IMR-90 (cell line): ENCODE data around the gene SSH2. TPM values are rescaled to one million over a fixed set of nuclear protein-coding genes. Genes with fewer than 3 reads are reported as not detected.

Source experiments
- ATAC-seq: fragments of 200-7000 bp; cut with Tn5 transposase; 2 replicates; pipeline ENCODE4 v1.9.1; 2020; ENCODE audit warnings: low read depth, mild to moderate bottlenecking, moderate library complexity
- BruUV-seq: library from RNA; stranded (reverse); fragments of 400-500 nt; replicated peaks from 2 replicates; lab custom pipeline; 2021; lab: Mats Ljungman, UMichigan
- CTCF ChIA-PET: fragments of 300-600 bp; formaldehyde crosslinking; extraction: SDS; loops from one replicate; lab custom pipeline; 2021; ENCODE audit warnings: antibody characterized with exemption; lab: Yijun Ruan, JAX
- POLR2A ChIA-PET: fragments of 300-600 bp; sonication (Branson Sonifier 250); formaldehyde crosslinking; loops from one replicate; lab custom pipeline; 2022; ENCODE audit warnings: antibody characterized with exemption; ENCODE audit not compliant: unreplicated experiment; lab: Charles Lee
- DNase-seq: peaks from one replicate; pipeline ENCODE4 v3.0.0; 2013
- H2AFZ ChIP-seq: replicated peaks from 2 replicates; pipeline ENCODE3; 2013; ENCODE audit warnings: low read length, mild to moderate bottlenecking; ENCODE audit not compliant: poor library complexity
- H2AK5ac ChIP-seq: 2 replicates; pipeline ENCODE4 v1.6.1; 2013; ENCODE audit warnings: low read depth, low read length, inconsistent platforms
- H2AK9ac ChIP-seq: replicated peaks from 2 replicates; pipeline ENCODE3; 2013; ENCODE audit warnings: mild to moderate bottlenecking, low read depth, low read length, moderate library complexity; ENCODE audit not compliant: poor library complexity
- H2BK120ac ChIP-seq: 2 replicates; pipeline ENCODE4 v1.6.1; 2013; ENCODE audit warnings: low read depth, low read length, inconsistent platforms
- H2BK15ac ChIP-seq: 3 replicates; pipeline ENCODE4 v1.6.1; 2013; ENCODE audit warnings: low read depth, low read length, inconsistent platforms
- H2BK20ac ChIP-seq: 2 replicates; pipeline ENCODE4 v1.6.1; 2013; ENCODE audit warnings: low read depth, mild to moderate bottlenecking, inconsistent platforms, low read length, moderate library complexity
- H2BK5ac ChIP-seq: 2 replicates; pipeline ENCODE4 v1.6.1; 2013; ENCODE audit warnings: mild to moderate bottlenecking, low read depth, low read length, inconsistent platforms; ENCODE audit not compliant: poor library complexity, severe bottlenecking
- H3K14ac ChIP-seq: replicated peaks from 2 replicates; pipeline ENCODE4 v1.6.1; 2013; ENCODE audit warnings: low read depth, low read length, inconsistent platforms
- H3K18ac ChIP-seq: 2 replicates; pipeline ENCODE4 v1.6.1; 2013; ENCODE audit warnings: low read depth, low read length, control low read depth
- H3K23ac ChIP-seq: 2 replicates; pipeline ENCODE4 v1.6.1; 2013; ENCODE audit warnings: low read depth, low read length, inconsistent platforms
- H3K27ac ChIP-seq: 2 replicates; pipeline ENCODE4 v1.5.1; 2013; ENCODE audit warnings: mild to moderate bottlenecking, control low read depth, low read length; ENCODE audit not compliant: insufficient read depth
- H3K27me3 ChIP-seq: 2 replicates; pipeline ENCODE4 v1.6.1; 2013; ENCODE audit warnings: low read length; ENCODE audit not compliant: control insufficient read depth, insufficient read depth
- H3K36me3 ChIP-seq: 2 replicates; pipeline ENCODE4 v1.6.1; 2013; ENCODE audit warnings: low read length, mixed read lengths; ENCODE audit not compliant: control insufficient read depth, insufficient read depth
- H3K4ac ChIP-seq: 2 replicates; pipeline ENCODE4 v1.6.1; 2013; ENCODE audit warnings: low read depth, low read length, inconsistent platforms
- H3K4me1 ChIP-seq: 2 replicates; pipeline ENCODE4 v1.6.1; 2013; ENCODE audit warnings: low read length, mixed read lengths; ENCODE audit not compliant: control insufficient read depth, insufficient read depth
- H3K4me2 ChIP-seq: 2 replicates; pipeline ENCODE4 v1.6.1; 2013; ENCODE audit warnings: low read depth, mild to moderate bottlenecking, control low read depth, low read length, moderate library complexity
- H3K4me3 ChIP-seq: 2 replicates; pipeline ENCODE4 v1.5.1; 2013; ENCODE audit warnings: low read depth, mild to moderate bottlenecking, control low read depth, low read length, moderate library complexity; ENCODE audit not compliant: insufficient read depth
- H3K56ac ChIP-seq: 2 replicates; pipeline ENCODE4 v1.6.1; 2013; ENCODE audit warnings: low read length, inconsistent platforms; ENCODE audit not compliant: insufficient read depth; ENCODE audit errors: extremely low read depth
- H3K79me1 ChIP-seq, 2 experiments: 2 replicates each; pipeline ENCODE4 v1.6.1; 2013; ENCODE audit warnings: low read length in 2 of 2, inconsistent platforms in 1 of 2, low read depth in 1 of 2
- H3K9ac ChIP-seq: 2 replicates; pipeline ENCODE4 v1.6.1; 2013; ENCODE audit warnings: low read depth, low read length, control low read depth
- H3K9me1 ChIP-seq: 2 replicates; pipeline ENCODE4 v1.6.1; 2013; ENCODE audit warnings: low read length, inconsistent platforms; ENCODE audit not compliant: insufficient read depth
- H3K9me3 ChIP-seq: 2 replicates; pipeline ENCODE4 v1.6.1; 2013; ENCODE audit warnings: low read length; ENCODE audit not compliant: control insufficient read depth, insufficient read depth
- H4K20me1 ChIP-seq: 2 replicates; pipeline ENCODE4 v1.6.1; 2013; ENCODE audit warnings: low read length, inconsistent platforms; ENCODE audit not compliant: insufficient read depth
- H4K5ac ChIP-seq: 2 replicates; pipeline ENCODE4 v1.6.1; 2013; ENCODE audit warnings: mild to moderate bottlenecking, low read depth, low read length, control low read depth
- H4K8ac ChIP-seq, 2 experiments: 2 replicates each; pipeline ENCODE4 v1.6.1; 2013; ENCODE audit warnings: low read depth in 2 of 2, low read length in 2 of 2, control low read depth in 1 of 2, inconsistent platforms in 1 of 2
- H4K91ac ChIP-seq: 2 replicates; pipeline ENCODE4 v1.6.1; 2013; ENCODE audit warnings: low read depth, low read length, inconsistent platforms; ENCODE audit not compliant: insufficient read depth
- BHLHE40 ChIP-seq: fragments of 150-350 bp; IDR thresholded peaks from 2 replicates; pipeline ENCODE4 v1.6.1; 2016; ENCODE audit warnings: mild to moderate bottlenecking, low read depth, low read length
- CEBPB ChIP-seq: IDR thresholded peaks from 2 replicates; pipeline ENCODE4 v1.6.1; 2012; ENCODE audit warnings: low read depth, low read length, improper control_type of control experiment
- CTCF ChIP-seq: conservative IDR thresholded peaks from 2 replicates; pipeline ENCODE4 v1.5.1; 2012; ENCODE audit warnings: mild to moderate bottlenecking, low read depth, low read length, improper control_type of control experiment
- FOS ChIP-seq: fragments of 150-350 bp; IDR thresholded peaks from 2 replicates; pipeline ENCODE4 v1.6.1; 2016; ENCODE audit warnings: low read depth, low read length
- MAFK ChIP-seq: IDR thresholded peaks from 2 replicates; pipeline ENCODE4 v1.6.1; 2012; ENCODE audit warnings: low read depth, low read length, improper control_type of control experiment
- MAZ ChIP-seq: IDR thresholded peaks from 2 replicates; pipeline ENCODE4 v1.6.1; 2012; ENCODE audit warnings: low read depth, mild to moderate bottlenecking, low read length, improper control_type of control experiment, moderate library complexity, borderline replicate concordance
- MXI1 ChIP-seq: IDR thresholded peaks from 2 replicates; pipeline ENCODE4 v1.6.1; 2012; ENCODE audit warnings: low read depth, mild to moderate bottlenecking, low read length, moderate library complexity, borderline replicate concordance
- NFE2L2 ChIP-seq: fragments of 150-350 bp; IDR thresholded peaks from 2 replicates; pipeline ENCODE4 v1.6.1; 2016; ENCODE audit warnings: low read depth, mild to moderate bottlenecking, low read length
- POLR2A ChIP-seq: IDR thresholded peaks from 2 replicates; pipeline ENCODE4 v1.6.1; 2012; ENCODE audit warnings: mild to moderate bottlenecking, low read depth, low read length
- RAD21 ChIP-seq: IDR thresholded peaks from 2 replicates; pipeline ENCODE4 v1.6.1; 2012; ENCODE audit warnings: low read length, improper control_type of control experiment
- RCOR1 ChIP-seq: IDR thresholded peaks from 2 replicates; pipeline ENCODE4 v1.6.1; 2012; ENCODE audit warnings: mild to moderate bottlenecking, low read length, improper control_type of control experiment; ENCODE audit not compliant: insufficient replicate concordance
- RFX5 ChIP-seq: IDR thresholded peaks from 2 replicates; pipeline ENCODE4 v1.8.0; 2012; ENCODE audit warnings: low read depth, mild to moderate bottlenecking, low read length, moderate library complexity
- SMC3 ChIP-seq: fragments of 150-350 bp; IDR thresholded peaks from 2 replicates; pipeline ENCODE4 v1.6.1; 2016; ENCODE audit warnings: low read depth, mild to moderate bottlenecking, antibody characterized with exemption, low read length, moderate library complexity
- WGBS, 2 experiments: methylation state at CpG; one replicate each; pipeline versions ENCODE4 v1.1.5 to v1.1.7; 2013; ENCODE audit warnings: missing lambda C conversion rate in 2 of 2; ENCODE audit not compliant: insufficient read length in 1 of 2; ENCODE audit errors: extremely low coverage in 2 of 2; 5-methylcytosine and 5-hydroxymethylcytosine counted together
- dilution Hi-C: fragments of 300-500 bp; cut with HindIII; formaldehyde crosslinking; loops from one replicate; pipeline ENCODE4 v1.14.3; 2018; ENCODE audit warnings: low sequenced_read_pairs; ENCODE audit not compliant: unreplicated experiment
- in situ Hi-C: fragments of 300-500 bp; cut with MboI; formaldehyde crosslinking; loops from 3 replicates; pipeline ENCODE4 v1.14.3; 2019; ENCODE audit warnings: low sequenced_read_pairs, inconsistent platforms, mixed read lengths
- intact Hi-C: fragments of 100-400 bp; cut with micrococcal nuclease; formaldehyde crosslinking; loops from 2 replicates; pipeline ENCODE4 v1.10.0; 2022
- polyA plus RNA-seq, 3 experiments: library from polyadenylated mRNA; depleted of rRNA; stranded (reverse); fragments of >200 nt; gene quantifications; 2 replicates each; pipeline ENCODE4 v1.2.3, GENCODE V29; 2012; ENCODE audit warnings: low replicate concordance in 1 of 3
- total RNA-seq: library from RNA; depleted of rRNA; stranded (reverse); fragments of >200 nt; gene quantifications from 2 replicates; pipeline ENCODE4 v1.2.3, GENCODE V29; 2012
- TF ChIP-seq, protein P1 (sequence below): fragments of 150-350 bp; IDR thresholded peaks from 2 replicates; pipeline ENCODE4 v1.6.1; 2016; ENCODE audit warnings: low read depth, mild to moderate bottlenecking, low read length, moderate library complexity, borderline replicate concordance

SSH2 gene
- total and polyA plus RNA-seq, 2 of the 4 experiments (the other 2 are of a cell fraction), result 9.3 TPM

DNA sequence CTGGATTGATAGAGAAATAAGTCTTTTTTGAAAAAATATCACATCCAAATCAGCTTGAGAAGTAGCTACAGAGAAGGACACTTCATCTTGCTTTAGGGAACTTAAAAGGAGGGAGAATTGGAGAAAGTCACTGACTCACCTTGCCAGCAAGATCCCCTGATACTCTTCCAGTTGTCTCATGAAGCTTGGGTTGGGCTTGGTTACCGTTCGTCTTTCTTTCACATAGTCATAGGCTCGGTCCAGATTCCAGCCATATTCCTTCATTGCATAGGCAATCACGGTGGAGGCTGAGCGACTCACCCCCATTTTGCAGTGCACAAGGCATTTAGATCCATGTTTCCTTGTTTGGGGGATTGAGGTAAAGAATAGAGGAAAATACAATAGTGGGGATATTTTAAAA is 282.0 kb downstream of the SSH2 start:
- in situ Hi-C loops, result loop anchor here (10.0 kb wide), 1 partner anchor 287 kb away; the partner anchor contains the start of gene SSH2
- Histone ChIP-seq H3K23ac (no peak overlapping the region), H3K4me1 (peaks cover 10% of the 10 kb centered on the region), H4K8ac (no peak overlapping the region), H4K91ac (no peak overlapping the region), H3K4me3 (no peak overlapping the region), H2AFZ (no peak overlapping the region), H2BK20ac (no peak overlapping the region), H3K79me1 (0 out of 4 replicates have a peak, but pooled peaks cover 0 to 2% of the 10 kb centered on the region in 2 experiments), H3K4me2 (no peak overlapping the region), H4K20me1 (no peaks in the 10 kb centered on the region), H2BK15ac (no peak overlapping the region), H3K27me3 (no peaks in the 10 kb centered on the region), H3K9ac (no peak overlapping the region), H3K9me3 (no peaks in the 10 kb centered on the region), H3K56ac (no peak overlapping the region), H3K9me1 (peaks cover 7% of the 10 kb centered on the region), H3K36me3 (peaks cover 6% of the 10 kb centered on the region), H3K27ac (no peak overlapping the region), H2BK5ac (no peak overlapping the region), H2AK9ac (no peak overlapping the region), H4K5ac (no peak overlapping the region), H2BK120ac (no peak overlapping the region), H3K18ac (no peak overlapping the region), H3K14ac (no peak overlapping the region), H3K4ac (no peak overlapping the region), H2AK5ac (no peak overlapping the region)
- intact Hi-C loops, result no loop called here
- CTCF ChIA-PET, result interaction anchor here (0.7 kb wide), 1 partner anchor 21 kb away, joined by 4 read pairs; no protein-coding TSS in a partner anchor
- DNase-seq (no peak), ATAC-seq (no peak)
- BruUV-seq, result no TSS peak
- dilution Hi-C loops, result no loop called here
- no peak for TF ChIP-seq CEBPB
- TF ChIP-seq RCOR1, result no peak
- no peak for TF ChIP-seq MAFK
- TF ChIP-seq, protein P1, sequence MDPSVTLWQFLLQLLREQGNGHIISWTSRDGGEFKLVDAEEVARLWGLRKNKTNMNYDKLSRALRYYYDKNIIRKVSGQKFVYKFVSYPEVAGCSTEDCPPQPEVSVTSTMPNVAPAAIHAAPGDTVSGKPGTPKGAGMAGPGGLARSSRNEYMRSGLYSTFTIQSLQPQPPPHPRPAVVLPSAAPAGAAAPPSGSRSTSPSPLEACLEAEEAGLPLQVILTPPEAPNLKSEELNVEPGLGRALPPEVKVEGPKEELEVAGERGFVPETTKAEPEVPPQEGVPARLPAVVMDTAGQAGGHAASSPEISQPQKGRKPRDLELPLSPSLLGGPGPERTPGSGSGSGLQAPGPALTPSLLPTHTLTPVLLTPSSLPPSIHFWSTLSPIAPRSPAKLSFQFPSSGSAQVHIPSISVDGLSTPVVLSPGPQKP, result no peak
- no peak for TF ChIP-seq RFX5
- no peak for TF ChIP-seq POLR2A
- no peak for TF ChIP-seq SMC3
- no peak for TF ChIP-seq NFE2L2
- no peak for TF ChIP-seq MXI1
- TF ChIP-seq RAD21, result no peak
- no peak for TF ChIP-seq BHLHE40
- no peak for TF ChIP-seq MAZ
- TF ChIP-seq CTCF, result no peak
- TF ChIP-seq FOS, result no peak
- 92% methylated on average over 2 of the region's 5 CpGs; no CpG with 5 or more reads in 1 of the 2 experiments for WGBS, 2 experiments
- POLR2A ChIA-PET, result no interaction called here
